GM13976 (cell line): ENCODE data around the gene POLR3A.

ENCODE experiments used
- DNase-seq: peaks from one replicate; pipeline ENCODE4 v3.0.0; 2012; ENCODE audit warnings: low spot score
- in situ Hi-C: fragments of 300-500 bp; cut with MboI; formaldehyde crosslinking; loops from one replicate; pipeline ENCODE4 v1.12.0; 2022; ENCODE audit warnings: low sequenced_read_pairs, mixed read lengths, inconsistent platforms; ENCODE audit not compliant: unreplicated experiment
- TF ChIP-seq, protein P1 (sequence below): IDR thresholded peaks from 2 replicates; pipeline ENCODE4 v1.5.1; 2012; ENCODE audit warnings: borderline replicate concordance, mild to moderate bottlenecking; ENCODE audit not compliant: insufficient read depth; ENCODE audit errors: extremely low read depth, missing control alignments, control extremely low read depth

POLR3A gene

GRCh38 chr10:77973276-77973675 lies 56.0 kb downstream of the POLR3A start:
- DNase-seq, result no peak
- in situ Hi-C loops, result no loop called here
- TF ChIP-seq, protein P1, sequence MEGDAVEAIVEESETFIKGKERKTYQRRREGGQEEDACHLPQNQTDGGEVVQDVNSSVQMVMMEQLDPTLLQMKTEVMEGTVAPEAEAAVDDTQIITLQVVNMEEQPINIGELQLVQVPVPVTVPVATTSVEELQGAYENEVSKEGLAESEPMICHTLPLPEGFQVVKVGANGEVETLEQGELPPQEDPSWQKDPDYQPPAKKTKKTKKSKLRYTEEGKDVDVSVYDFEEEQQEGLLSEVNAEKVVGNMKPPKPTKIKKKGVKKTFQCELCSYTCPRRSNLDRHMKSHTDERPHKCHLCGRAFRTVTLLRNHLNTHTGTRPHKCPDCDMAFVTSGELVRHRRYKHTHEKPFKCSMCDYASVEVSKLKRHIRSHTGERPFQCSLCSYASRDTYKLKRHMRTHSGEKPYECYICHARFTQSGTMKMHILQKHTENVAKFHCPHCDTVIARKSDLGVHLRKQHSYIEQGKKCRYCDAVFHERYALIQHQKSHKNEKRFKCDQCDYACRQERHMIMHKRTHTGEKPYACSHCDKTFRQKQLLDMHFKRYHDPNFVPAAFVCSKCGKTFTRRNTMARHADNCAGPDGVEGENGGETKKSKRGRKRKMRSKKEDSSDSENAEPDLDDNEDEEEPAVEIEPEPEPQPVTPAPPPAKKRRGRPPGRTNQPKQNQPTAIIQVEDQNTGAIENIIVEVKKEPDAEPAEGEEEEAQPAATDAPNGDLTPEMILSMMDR, result no peak

GRCh38 chr10:77972148-77972547 lies 57.2 kb downstream of the POLR3A start:
- in situ Hi-C loops, result no loop called here
- TF ChIP-seq, protein P1, result no peak
- DNase-seq, result no peak

DNA sequence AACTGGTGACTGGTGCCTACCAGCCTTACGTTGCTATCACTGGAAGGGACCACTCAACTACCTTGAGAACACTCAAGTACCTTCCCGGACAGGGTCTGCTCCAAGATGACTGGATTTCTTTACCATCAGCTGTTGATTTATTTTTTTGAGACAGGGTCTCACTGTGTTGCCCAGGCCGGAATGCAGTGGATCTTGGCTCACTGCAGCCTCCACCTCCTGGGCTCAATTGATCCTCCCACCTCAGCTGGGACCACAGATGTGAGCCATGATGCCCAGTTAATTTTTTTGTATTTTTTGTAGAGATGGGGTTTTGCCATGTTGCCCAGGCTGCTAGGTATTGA lies 57.5 kb downstream of the POLR3A start:
- in situ Hi-C loops, result no loop called here
- no peak for DNase-seq
- TF ChIP-seq, protein P1, result no peak

DNA sequence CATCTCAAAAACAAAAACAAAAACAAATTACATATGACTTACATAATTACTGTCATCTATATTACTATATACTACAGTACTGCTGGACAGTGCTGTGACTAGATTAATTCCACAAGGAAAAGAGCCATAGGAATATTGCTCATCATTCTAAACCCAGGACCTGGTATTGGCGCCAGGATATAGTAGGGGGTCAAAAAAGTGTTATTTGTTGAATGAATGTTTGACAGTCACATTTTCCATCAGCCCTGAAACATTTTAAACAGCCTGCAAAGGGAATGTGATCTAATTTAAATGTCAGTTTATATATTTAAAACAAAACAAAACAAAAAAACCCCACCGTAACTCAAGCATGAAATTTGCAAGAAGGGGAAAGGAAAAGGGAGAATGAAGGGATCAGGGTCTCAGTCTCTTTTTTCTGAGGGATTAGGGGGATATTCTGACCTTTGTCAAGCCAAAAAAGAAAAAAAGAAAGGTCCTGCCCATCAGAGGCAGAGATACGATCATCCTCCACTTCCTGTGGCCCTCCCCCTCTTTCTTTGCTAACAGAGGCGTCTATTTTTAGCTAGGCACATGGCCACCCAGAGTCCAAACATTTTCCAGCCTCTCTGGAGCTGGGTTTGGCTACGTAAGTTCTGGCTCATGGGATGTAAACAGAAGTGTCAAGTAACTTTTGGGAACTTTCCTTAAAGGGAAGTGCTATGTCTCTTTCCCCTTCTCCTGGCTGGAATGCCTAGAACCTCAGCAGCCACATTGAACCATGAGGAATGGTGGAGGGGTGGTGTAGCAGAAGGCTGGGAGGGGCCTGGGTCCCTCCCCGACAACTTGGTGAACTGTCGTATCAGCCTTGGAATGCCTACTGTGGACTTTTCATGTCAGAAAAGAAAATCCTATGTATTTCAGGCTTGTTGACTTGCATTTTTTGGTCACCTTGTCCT lies 58.2 kb downstream of the POLR3A start:
- TF ChIP-seq, protein P1, result no peak
- in situ Hi-C loops, result no loop called here
- DNase-seq, result peak; percentile 49

- DNase-seq, result no peak
- in situ Hi-C loops, result no loop called here
- TF ChIP-seq, protein P1, result no peak
Measured at GRCh38 chr10:77969114-77969513, 60.2 kb downstream of the POLR3A start.

- in situ Hi-C loops, result no loop called here
Measured at GRCh38 chr10:77967611-77968022, 61.7 kb downstream of the POLR3A start.

More at GRCh38 chr10:77967611-77968022, 61.7 kb downstream of the POLR3A start:
- TF ChIP-seq, protein P1, result no peak
- no peak for DNase-seq
